Tongue (tissue), 2 donors: ENCODE data around the gene PFKP. TPM values are rescaled to one million over a fixed set of nuclear protein-coding genes. Genes with fewer than 3 reads are reported as not detected.

ENCODE experiments used
- DNase-seq: peaks from one replicate; pipeline ENCODE4 v3.0.0-alpha.2; 2015
- total RNA-seq: library from RNA; depleted of rRNA; stranded (reverse); fragments of >200 nt; gene quantifications from one replicate; pipeline ENCODE4 v1.2.3, GENCODE V29; 2014

Gene PFKP
- total RNA-seq, 1 donor from 2014 or later, result 43.2 TPM

DNA sequence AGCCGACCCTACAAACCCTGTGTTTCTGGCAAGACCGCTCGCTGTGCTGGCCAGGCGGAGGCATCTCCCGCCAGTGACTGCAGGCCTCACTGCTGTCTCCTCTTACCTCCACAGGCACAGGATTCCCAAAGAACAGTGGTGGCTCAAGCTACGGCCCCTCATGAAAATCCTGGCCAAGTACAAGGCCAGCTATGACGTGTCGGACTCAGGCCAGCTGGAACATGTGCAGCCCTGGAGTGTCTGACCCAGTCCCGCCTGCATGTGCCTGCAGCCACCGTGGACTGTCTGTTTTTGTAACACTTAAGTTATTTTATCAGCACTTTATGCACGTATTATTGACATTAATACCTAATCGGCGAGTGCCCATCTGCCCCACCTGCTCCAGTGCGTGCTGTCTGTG is 69.0 kb downstream of the PFKP start:
- peak; percentile 76 for DNase-seq

DNA sequence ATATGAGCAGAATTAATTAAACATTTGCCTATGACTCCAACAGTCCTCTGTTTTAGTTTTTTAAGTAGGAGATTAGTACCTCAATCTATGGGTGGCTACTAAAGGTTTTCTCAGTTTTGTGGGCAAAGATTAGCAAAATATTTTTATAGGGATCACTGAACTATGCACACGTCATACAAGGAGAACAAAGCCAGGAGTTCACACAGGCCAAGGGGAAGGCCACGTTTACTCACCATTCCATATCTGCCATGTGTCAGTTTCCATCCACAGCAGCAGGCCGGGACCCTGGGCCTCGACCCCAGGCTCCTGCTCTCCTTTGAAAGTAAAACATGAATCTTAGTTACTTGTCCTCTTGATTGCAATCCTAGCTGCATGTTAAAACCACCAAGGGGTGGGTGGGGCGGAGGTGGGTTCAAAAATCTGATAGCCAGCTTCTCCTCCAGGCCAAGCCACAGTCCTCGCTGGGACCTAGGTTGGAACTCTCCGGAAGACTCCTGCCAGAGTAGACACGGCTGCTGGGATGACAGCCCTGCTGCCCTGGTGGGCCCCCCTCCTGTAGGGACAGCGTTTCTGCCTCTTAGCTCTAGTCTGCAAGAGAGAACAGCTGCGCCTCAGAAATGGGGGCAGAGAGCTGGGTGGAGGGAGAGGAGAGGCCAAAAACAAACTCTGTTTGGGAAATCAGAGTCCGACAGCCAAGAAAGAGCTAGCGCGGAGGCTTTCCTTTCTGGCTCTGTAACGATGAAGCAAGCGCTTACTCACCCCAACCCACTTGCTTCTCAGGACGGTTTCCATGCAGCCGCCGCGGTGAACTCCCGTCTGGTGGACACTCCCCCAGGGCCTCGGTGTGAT is 69.6 kb downstream of the PFKP start:
- DNase-seq, result peak; percentile 95

DNA sequence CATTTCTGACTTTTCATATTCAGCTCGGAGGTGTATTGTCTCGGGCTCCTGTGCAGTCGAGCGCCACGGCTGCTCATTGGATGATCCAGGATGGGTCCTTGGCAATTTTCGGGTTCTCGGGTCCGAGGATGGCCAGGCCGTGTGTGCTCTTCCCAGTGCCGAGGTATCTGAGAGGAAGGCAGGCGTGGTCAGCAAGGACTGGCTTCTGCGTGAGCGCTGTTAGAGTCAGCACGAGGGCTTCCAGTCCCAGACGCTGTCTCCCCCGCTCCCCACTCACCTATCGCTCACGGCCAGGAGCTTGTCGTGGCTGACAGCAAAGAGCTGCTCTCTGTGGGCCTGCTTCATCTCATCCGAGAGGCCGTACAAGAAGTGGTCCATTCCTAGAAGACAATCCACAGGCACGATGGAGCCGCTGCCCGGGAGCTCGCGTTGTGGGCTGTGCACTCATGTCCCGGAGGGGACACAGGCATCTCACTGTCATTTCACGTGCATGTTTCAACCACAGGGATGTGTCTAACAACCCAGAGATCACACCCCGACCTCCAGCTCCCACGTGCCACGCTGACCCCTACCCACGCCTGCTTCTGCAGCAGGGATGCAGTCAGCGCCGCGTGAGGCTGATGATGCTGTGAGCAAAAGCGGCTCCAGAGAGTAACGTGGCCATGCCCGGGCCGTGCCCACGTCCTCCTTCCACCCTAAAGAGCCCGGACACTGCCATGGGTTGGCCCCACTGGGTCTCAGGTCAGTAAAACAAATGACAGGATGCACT is 70.8 kb downstream of the PFKP start:
- DNase-seq, result no peak

- DNase-seq, result no peak
These were observed 72.0 kb downstream of the PFKP start for GRCh38 chr10:3139216-3139910.

GRCh38 chr10:3140280-3140679 is 72.9 kb downstream of the PFKP start:
- DNase-seq, result no peak

GRCh38 chr10:3141351-3142005 is 74.1 kb downstream of the PFKP start:
- no peak for DNase-seq

GRCh38 chr10:3142146-3142875 is 75.0 kb downstream of the PFKP start:
- DNase-seq, result no peak

GRCh38 chr10:3143366-3143765 is 76.0 kb downstream of the PFKP start:
- no peak for DNase-seq

DNA sequence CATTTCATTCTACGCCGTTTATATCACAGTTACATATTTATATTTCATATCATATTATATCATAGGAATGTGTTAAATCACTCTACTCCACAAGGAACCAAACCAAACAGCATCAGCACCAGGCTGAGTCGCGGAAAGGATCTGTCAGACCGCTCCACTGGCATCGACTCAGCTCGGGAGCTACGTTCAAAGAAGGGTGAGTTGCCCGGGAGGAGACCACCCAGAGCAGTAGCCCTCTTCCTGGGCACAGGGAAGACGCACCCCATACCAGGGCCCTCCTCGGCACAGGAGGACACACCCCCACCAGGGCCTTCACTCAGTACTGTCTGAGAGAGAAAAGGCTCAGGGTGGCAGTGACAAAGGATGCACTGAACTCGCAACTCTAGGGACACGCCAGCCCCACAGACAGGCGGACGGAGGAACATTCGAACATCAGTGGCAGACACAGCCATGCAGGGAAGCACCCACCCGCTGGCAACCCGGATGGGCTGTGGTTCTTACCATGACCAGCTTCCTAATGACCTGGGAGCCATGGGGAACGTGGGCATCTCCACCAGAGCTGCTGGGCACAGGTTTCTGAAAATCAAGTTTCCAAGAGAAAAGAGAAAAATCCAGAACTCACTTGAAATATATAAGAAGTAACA is 76.6 kb downstream of the PFKP start:
- DNase-seq, result no peak

GRCh38 chr10:3145366-3145765 is 78.0 kb downstream of the PFKP start:
- no peak for DNase-seq

DNA sequence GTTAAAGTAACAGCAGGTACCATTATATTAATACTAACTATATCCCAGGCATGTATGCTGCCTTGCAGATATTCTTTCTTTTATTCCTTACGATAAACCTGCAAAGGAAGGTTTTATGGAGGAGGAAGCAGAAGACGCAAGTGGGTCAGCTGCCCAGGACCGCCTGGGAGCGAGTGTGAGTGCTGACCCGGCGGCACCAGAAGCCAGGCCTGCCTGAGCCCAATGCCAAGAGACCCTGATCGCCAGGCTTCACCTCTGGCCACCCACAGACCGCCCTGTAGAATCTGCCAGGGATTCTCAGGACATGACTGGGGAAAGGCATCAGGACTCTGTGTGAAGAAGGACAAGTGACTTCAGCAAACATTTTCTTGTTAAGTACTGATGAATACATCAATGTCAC is 78.9 kb downstream of the PFKP start:
- DNase-seq, result no peak

DNA sequence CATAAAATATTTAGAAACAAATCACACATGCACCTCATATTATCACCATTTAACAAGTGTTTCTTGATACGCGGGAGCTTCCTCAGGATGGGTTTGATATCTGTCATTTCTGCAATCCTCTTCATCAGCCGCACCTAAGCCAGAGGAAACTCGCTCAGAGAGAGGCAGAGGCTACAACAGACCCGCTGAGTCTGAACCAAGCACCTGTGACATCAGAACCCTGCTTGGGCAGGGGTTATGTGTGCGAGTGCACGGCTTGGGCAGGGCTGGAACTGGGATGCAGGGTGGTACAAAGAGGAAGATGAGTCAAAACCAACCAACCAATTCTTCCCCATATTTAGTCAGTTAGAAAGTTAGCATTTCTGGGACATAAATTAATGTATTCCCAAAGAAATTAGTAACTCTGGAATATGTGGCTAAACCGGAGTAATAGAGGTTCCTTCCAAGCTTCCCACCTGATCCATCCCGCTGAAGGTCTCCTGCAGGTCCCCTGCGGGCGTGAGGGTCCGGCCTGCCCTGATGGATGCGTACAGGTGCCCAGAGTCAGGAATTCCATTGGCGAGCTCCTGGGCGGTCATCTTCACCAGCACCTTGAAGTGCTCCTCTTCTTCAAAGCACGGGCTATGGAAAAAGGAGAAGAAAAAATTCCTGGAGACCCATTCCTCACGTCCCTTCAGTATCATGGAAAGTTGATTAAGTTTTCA is 79.9 kb downstream of the PFKP start:
- no peak for DNase-seq

GRCh38 chr10:3148041-3148440 is 80.7 kb downstream of the PFKP start:
- no peak for DNase-seq

DNA sequence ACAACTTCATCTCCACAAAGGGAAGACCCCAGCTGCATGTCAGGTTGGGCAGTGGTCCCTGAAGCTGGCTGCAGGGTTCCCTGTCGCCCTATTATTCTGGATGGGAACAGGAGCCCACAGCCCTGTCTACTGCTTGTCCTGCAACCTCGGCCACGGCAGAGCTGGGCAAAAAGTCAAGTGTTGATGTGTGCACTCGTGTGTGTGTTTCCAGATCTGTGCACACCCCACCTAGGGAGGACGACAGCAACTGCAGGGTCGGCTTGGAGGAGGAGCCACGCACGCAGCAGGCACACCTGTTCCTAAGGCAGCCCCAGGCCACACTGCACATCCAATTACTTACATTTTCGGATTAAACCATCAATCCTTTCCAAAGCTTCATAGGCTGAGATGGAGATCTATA is 81.6 kb downstream of the PFKP start:
- DNase-seq, result no peak

GRCh38 chr10:3149918-3150317 is 82.6 kb downstream of the PFKP start:
- no peak for DNase-seq

- DNase-seq, result no peak
These were observed 83.0 kb downstream of the PFKP start for GRCh38 chr10:3150366-3150765.

DNA sequence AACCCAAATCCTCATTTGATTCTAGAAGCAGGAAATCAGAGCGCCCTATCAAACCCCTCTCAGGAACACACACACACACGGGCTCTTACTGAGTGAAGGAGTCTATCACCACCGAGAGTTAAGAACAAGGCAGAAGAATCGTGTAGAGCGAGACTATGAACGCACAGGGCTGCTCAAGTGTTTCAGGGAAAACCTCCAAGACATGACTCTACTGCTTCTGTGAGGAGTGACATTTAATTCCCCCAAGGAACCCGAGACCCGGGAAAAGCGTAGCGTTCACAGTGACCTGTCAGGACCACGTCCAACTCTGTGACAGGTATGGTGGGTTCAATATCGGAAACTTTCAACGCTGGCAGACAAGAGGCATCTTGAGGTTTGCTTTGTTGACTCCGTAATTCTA is 83.6 kb downstream of the PFKP start:
- no peak for DNase-seq

DNA sequence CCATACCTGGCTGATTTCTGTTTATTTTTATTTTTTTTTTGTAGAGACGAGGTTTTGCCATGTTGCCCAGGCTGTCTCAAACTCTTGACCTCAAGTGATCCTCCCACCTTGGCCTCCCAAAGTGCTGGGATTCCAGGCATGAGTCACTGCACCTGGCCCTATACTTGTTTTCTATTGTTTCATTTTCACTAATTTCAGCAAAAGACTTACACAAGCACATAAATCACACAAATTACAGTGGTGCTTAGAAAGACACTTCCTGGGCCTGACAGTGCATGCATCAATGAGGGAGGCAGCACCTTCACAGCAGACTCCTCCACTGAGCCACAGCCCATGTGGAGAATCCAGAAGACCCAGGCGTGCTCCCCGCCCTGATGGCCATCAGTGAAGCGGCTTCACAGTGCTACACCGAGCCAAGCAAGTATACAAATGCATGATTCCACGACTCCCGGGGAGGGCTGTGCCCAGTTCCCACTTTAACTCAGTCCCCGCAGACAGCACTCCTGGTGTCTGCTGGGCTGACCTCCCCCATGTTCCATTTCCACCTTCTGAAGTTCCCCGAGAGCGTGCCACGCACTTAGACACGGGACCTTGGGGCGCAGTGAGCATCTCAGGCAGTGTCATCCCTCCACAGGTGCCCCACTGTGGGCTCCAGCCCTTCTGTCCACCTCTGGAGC is 84.7 kb downstream of the PFKP start:
- DNase-seq, result no peak

DNA sequence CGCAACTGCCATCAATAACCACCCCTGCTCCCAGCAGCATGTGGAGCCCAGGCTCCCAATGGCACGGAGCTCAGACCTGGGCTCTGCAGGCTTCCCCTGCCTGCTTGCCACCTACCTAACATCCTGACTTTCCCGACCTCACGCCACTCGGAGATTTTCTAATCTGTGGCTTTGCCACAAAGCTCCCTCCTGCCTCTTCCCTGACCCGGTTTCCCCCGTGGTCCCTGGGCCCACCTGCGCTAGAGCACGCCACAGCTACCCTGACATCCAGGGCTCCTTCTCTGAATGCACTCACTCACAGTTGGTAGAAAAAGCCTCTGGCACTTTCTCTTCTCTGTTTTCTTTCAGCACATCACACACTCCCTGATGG is 85.2 kb downstream of the PFKP start:
- DNase-seq, result no peak

DNA sequence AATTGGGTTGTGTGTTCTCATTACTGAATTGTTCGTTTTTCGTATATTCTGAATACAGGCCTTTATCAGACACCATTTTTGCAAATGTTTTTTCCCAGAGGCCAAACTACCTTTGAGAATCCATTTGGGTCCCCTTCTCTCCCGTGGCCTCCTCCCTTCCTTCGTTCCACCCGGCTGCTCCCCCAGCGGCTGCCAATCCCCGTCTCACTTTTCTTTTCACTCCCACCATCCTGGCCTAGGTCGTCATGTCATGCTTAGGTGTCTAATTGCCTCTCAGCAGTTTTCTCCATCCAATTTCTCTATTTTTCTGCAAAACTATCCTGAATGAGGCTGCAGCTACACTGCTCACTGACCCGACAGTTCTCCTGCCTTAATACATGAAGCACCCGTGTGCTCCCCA is 87.3 kb downstream of the PFKP start:
- no peak for DNase-seq
